ENCODE measurements around the gene GRIK2. TPM values are rescaled to one million over a fixed set of nuclear protein-coding genes. Genes with fewer than 3 reads are reported as not detected.

Gene GRIK2
- total and polyA plus RNA-seq, 2 donors (not counting 3 experiments of a cell fraction or from before 2014, with no cell fraction given), result not detected

GRCh38 chr6:102028176-102028575, 634.7 kb downstream of the GRIK2 start:
- no peak overlapping the region for H3K9ac ChIP-seq (replicated peaks; ENCODE audit: extremely low read depth, insufficient read depth, low read length)
- no peaks in the 10 kb centered on the region for H3K36me3 ChIP-seq (ENCODE audit: control insufficient read depth in 2 of 2, extremely low read depth in 1 of 2, insufficient read depth in 2 of 2, low read length in 2 of 2)
- H3K4me2 ChIP-seq (ENCODE audit: insufficient read depth, low read length), result no peak overlapping the region
- ChIA-PET POLR2A (no interaction called here), CTCF (no interaction called here)
- peaks cover 2% of the 10 kb centered on the region for H3K9me3 ChIP-seq (replicated peaks; ENCODE audit: control insufficient read depth, insufficient read depth, low read length)
- H3K27ac ChIP-seq (ENCODE audit: insufficient read depth, low read depth, low read length), result no peak overlapping the region
- H4K20me1 ChIP-seq (replicated peaks; ENCODE audit: control insufficient read depth, extremely low read depth, insufficient read depth, low read length), result no peaks in the 10 kb centered on the region
- H3K4me1 ChIP-seq (ENCODE audit: control insufficient read depth, extremely low read depth, insufficient read depth, low read length), result no peaks in the 10 kb centered on the region
- DNase-seq (ENCODE audit: low read depth, low spot score) (no peak), FAIRE-seq (no peak)
- BruUV-seq (replicated peaks), result no TSS peak
- intact Hi-C loops (cut with micrococcal nuclease) (no loop called here), dilution Hi-C loops (cut with MboI; ENCODE audit: extremely low pct_ligation_motif_present, low sequenced_read_pairs) (no loop called here)
- no peaks in the 10 kb centered on the region for H3K27me3 ChIP-seq (ENCODE audit: control insufficient read depth in 2 of 2, insufficient read depth in 2 of 2, low read length in 2 of 2)
- TF ChIP-seq POLR2AphosphoS5 (IDR thresholded peaks at IDR 0.05; ENCODE audit: insufficient read depth, low read depth, low read length) (no peak), MYC (IDR thresholded peaks at IDR 0.05; ENCODE audit: low read depth, low read length) (no peak), GATA2 (IDR thresholded peaks at IDR 0.05; ENCODE audit: insufficient read depth, insufficient read length, low read depth, low read length) (no peak), FOS (IDR thresholded peaks at IDR 0.05; ENCODE audit: borderline replicate concordance, insufficient read depth, low read length) (no peak), EZH2 (IDR thresholded peaks at IDR 0.05; ENCODE audit: borderline replicate concordance, low read depth, low read length, severe bottlenecking) (no peak), POLR2A (IDR thresholded peaks at IDR 0.05; ENCODE audit: low read depth, low read length) (no peak), CTCF (IDR thresholded peaks at IDR 0.05; ENCODE audit: extremely low read depth in 1 of 2, insufficient read depth in 1 of 2, low read depth in 1 of 2, low read length in 2 of 2) (no peak), MAX (IDR thresholded peaks at IDR 0.05; ENCODE audit: insufficient read depth, insufficient read length) (no peak), JUN (IDR thresholded peaks at IDR 0.05; ENCODE audit: borderline replicate concordance, insufficient read depth, insufficient read length, low read depth) (no peak)
- no peaks in the 10 kb centered on the region for H3K79me2 ChIP-seq (ENCODE audit: control insufficient read depth, insufficient read depth, low read length)
- H2AFZ ChIP-seq (ENCODE audit: low read depth, low read length), result no peak overlapping the region
- no peaks in the 10 kb centered on the region for H3K9me1 ChIP-seq (replicated peaks; ENCODE audit: control insufficient read depth, extremely low read depth, insufficient read depth, low read length)
- H3K4me3 ChIP-seq (replicated peaks in 1 of 3; ENCODE audit: insufficient read depth in 1 of 3, low read depth in 1 of 3, low read length in 3 of 3), result no peak overlapping the region

All from endothelial cell of umbilical vein (primary cell).